ENCODE data around the gene GPRASP3.

GRCh38 chrX:102684772-102685520 is 35.6 kb upstream of the GPRASP3 start:
- TF ChIP-seq CTCF (IDR thresholded peaks at IDR 0.05) (no peak), POLR2A (IDR thresholded peaks at IDR 0.05) (no peak)

Data from adrenal gland (tissue), 5 donors.